Muscle layer of colon (tissue), 2 donors: ENCODE data around the gene CALR3.

Source experiments
- H3K27ac ChIP-seq: one replicate; pipeline ENCODE4 v1.7.0; 2013; ENCODE audit warnings: low read depth, mild to moderate bottlenecking, low read length, moderate library complexity
- H3K27me3 ChIP-seq, 2 donors: one replicate each; pipeline ENCODE4 v1.7.0; 2013; ENCODE audit warnings: low read length in 2 of 2, mild to moderate bottlenecking in 2 of 2; ENCODE audit not compliant: insufficient read depth in 2 of 2, control insufficient read depth in 1 of 2
- H3K36me3 ChIP-seq: one replicate; pipeline ENCODE4 v1.7.0; 2013; ENCODE audit warnings: mild to moderate bottlenecking, low read length; ENCODE audit not compliant: insufficient read depth
- H3K4me1 ChIP-seq: one replicate; pipeline ENCODE4 v1.7.0; 2013; ENCODE audit warnings: mild to moderate bottlenecking, low read length; ENCODE audit not compliant: insufficient read depth
- H3K4me3 ChIP-seq, 2 donors: one replicate each; pipeline ENCODE4 v1.7.0; 2013; ENCODE audit warnings: low read length in 2 of 2, low read depth in 1 of 2, mild to moderate bottlenecking in 1 of 2, moderate library complexity in 1 of 2
- H3K9ac ChIP-seq: one replicate; pipeline ENCODE4 v1.7.0; 2013; ENCODE audit warnings: low read length
- H3K9me3 ChIP-seq: one replicate; pipeline ENCODE4 v1.7.0; 2013; ENCODE audit warnings: mild to moderate bottlenecking, low read length
- donor health status: abdominal sarcoma.
- donor health status: Adenocarcinoma of cecum.

CALR3 gene

DNA sequence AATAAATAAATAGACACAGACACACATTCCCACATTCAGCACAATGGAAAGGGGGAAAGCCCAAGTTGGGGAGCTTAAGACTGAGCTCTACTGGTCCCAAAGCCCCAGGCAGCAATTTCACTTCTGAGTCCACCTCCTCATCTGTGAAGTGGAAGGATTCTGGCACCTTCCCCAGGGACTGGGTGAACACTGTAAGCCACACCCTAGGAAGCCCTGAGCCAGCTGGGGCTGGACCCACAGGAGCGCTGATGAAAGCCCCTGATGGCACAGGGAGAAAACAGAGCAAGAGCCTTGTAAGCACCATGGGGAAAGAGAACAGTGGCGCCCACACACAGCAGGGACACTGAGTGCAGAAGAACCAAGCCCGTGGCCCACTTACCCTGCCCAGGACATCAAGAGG lies 62.0 kb downstream of the CALR3 start:
- Histone ChIP-seq H3K27ac (no peak overlapping the region), H3K4me3 (no peak overlapping the region), H3K4me1 (peaks cover 32% of the 10 kb centered on the region), H3K27me3 (no peaks in the 10 kb centered on the region), H3K9me3 (no peaks in the 10 kb centered on the region), H3K9ac (no peak overlapping the region), H3K36me3 (peaks cover 36% of the 10 kb centered on the region)

DNA sequence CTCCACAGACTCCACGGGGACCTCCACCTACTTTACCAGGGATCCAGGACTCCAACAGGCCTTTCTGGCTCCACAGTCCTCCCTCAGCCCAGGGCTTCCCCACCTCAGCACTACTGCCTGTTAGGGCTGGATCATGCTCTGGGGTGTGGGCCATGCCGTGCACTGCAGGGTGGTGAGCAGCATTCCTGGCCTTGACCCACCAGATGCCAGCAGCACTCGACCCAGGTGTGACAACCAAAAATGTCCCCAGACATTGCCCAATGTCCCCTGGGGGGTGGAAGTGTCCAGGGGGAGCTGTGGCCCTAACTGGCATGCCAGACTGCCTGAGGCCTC lies 66.2 kb downstream of the CALR3 start:
- Histone ChIP-seq H3K27ac (no peak overlapping the region), H3K9ac (no peak overlapping the region), H3K4me3 (no peak overlapping the region), H3K9me3 (no peaks in the 10 kb centered on the region), H3K4me1 (peaks cover 13% of the 10 kb centered on the region), H3K36me3 (peaks cover 51% of the 10 kb centered on the region), H3K27me3 (no peaks in the 10 kb centered on the region)

DNA sequence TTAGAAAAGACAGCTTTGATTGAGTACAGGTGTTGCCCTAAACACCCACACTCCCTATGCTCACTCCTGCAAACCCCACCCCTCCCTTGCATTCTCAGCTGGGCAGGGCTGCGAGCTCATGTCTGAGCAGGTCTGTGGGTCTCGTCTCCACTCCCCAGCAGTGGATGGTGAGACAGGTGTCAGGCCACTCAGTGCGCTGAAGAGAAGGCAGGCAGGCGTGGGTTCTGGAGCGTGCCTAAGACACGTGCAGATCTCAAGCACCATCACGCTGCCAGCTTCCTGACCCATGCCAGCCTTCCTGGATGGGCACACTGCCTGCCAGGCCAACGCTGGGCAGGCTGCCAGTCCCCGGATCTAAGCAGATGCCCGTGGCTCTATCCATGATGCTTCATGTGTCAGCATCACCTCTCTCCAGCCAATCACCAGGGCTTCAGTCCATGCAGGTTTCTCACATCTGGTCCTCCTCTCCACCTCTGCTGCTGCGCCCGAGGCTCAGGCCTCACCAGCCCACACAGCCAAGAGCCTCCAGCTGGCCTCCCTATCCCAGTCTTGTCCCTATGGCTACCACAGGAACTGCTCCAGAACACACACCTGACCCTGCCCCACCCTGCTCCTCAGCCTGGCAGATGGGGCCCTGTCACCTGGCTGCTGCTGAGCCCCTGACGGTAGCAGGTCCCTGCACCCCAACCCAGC lies 66.8 kb downstream of the CALR3 start:
- Histone ChIP-seq H3K27me3 (no peaks in the 10 kb centered on the region), H3K27ac (no peak overlapping the region), H3K9me3 (no peaks in the 10 kb centered on the region), H3K4me1 (peaks cover 8% of the 10 kb centered on the region), H3K36me3 (peaks cover 50% of the 10 kb centered on the region), H3K4me3 (no peak overlapping the region), H3K9ac (no peak overlapping the region)
